DMS114 treated with DMSO at 0.1 percent for 48 hours (cell line): ENCODE data around the gene C1R.

Experiments used
- DNase-seq: peaks from one replicate; lab custom pipeline; 2025; ENCODE audit not compliant: unreplicated experiment; lab: John Stamatoyannopoulos, UW

C1R gene

GRCh38 chr12:7092229-7092985, at the start of gene C1R:
C1R (minus strand) TSS chr12:7092445; CDS start chr12:7092388, 57 bp downstream.
- DNase-seq = peak; percentile 43

- no peak for DNase-seq
These were observed 49.2 kb upstream of the C1R start for GRCh38 chr12:7141351-7142005.

- no peak for DNase-seq
These were observed 47.0 kb upstream of the C1R start for GRCh38 chr12:7139200-7139599.

- DNase-seq = no peak
These were observed 45.7 kb upstream of the C1R start for GRCh38 chr12:7137908-7138307.

GRCh38 chr12:7136676-7137075, 44.4 kb upstream of the C1R start:
- DNase-seq = no peak

- no peak for DNase-seq
These were observed 43.8 kb upstream of the C1R start for GRCh38 chr12:7136071-7136470.

- no peak for DNase-seq
These were observed 42.3 kb upstream of the C1R start for GRCh38 chr12:7134396-7135166.

GRCh38 chr12:7131502-7131866, 39.2 kb upstream of the C1R start:
- no peak for DNase-seq

GRCh38 chr12:7130701-7131501, 38.7 kb upstream of the C1R start:
- no peak for DNase-seq

GRCh38 chr12:7129872-7130691, 37.8 kb upstream of the C1R start, which contains the start of gene CLSTN3:
CLSTN3 (plus strand) TSS chr12:7130371; CDS start chr12:7130649, 278 bp downstream.
- DNase-seq = peak; percentile 60

GRCh38 chr12:7129287-7129871, 37.1 kb upstream of the C1R start:
- DNase-seq = no peak

- DNase-seq = no peak
These were observed 36.5 kb upstream of the C1R start, which contains the start of gene RBP5 for GRCh38 chr12:7128681-7129286. RBP5 (minus strand) TSS chr12:7128889; CDS start chr12:7128775, 114 bp downstream.

GRCh38 chr12:7127916-7128626, 35.8 kb upstream of the C1R start:
- no peak for DNase-seq

GRCh38 chr12:7125632-7126227, 33.5 kb upstream of the C1R start:
- no peak for DNase-seq

GRCh38 chr12:7123806-7124522, 31.7 kb upstream of the C1R start:
- no peak for DNase-seq

GRCh38 chr12:7122811-7123769, 30.8 kb upstream of the C1R start:
- DNase-seq = no peak
